ENCODE measurements around the gene ZACN. TPM values are rescaled to one million over a fixed set of nuclear protein-coding genes. Genes with fewer than 3 reads are reported as not detected.

ZACN gene
- total RNA-seq, 1 donor from 2014 or later = not detected

GRCh38 chr17:76088041-76088867, 9.3 kb downstream of the ZACN start:
- intact Hi-C loops (cut with DNase I) = no loop called here
- Histone ChIP-seq H3K9me3 (no peaks in the 10 kb centered on the region), H3K4me3 (no peak overlapping the region), H3K36me3 (peaks cover 98% of the 10 kb centered on the region), H3K27me3 (no peaks in the 10 kb centered on the region), H3K4me1 (no peaks in the 10 kb centered on the region), H3K27ac (no peak overlapping the region)
- no peak for TF ChIP-seq CTCF (IDR thresholded peaks at IDR 0.05)
- no peak for DNase-seq
- ATAC-seq = no peak

- Histone ChIP-seq H3K9me3 (no peaks in the 10 kb centered on the region), H3K27ac (no peak overlapping the region), H3K27me3 (no peaks in the 10 kb centered on the region), H3K36me3 (peaks cover 98% of the 10 kb centered on the region), H3K4me1 (no peaks in the 10 kb centered on the region), H3K4me3 (no peak overlapping the region)
- no peak for ATAC-seq
- intact Hi-C loops (cut with DNase I) = no loop called here
- no peak for TF ChIP-seq CTCF (IDR thresholded peaks at IDR 0.05)
- DNase-seq = no peak
These were observed 10.0 kb downstream of the ZACN start for GRCh38 chr17:76088868-76089576.

- no peaks in the 10 kb centered on the region for H3K9me3 ChIP-seq
- no peak for TF ChIP-seq CTCF (IDR thresholded peaks at IDR 0.05)
- H3K27me3 ChIP-seq = no peaks in the 10 kb centered on the region
- H3K4me3 ChIP-seq = no peak overlapping the region
- no peak for ATAC-seq
- intact Hi-C loops (cut with DNase I) = no loop called here
- H3K27ac ChIP-seq = no peak overlapping the region
- no peak for DNase-seq
- H3K36me3 ChIP-seq = peaks cover 98% of the 10 kb centered on the region
- H3K4me1 ChIP-seq = no peaks in the 10 kb centered on the region
These were observed 10.9 kb downstream of the ZACN start for GRCh38 chr17:76089680-76090516.

GRCh38 chr17:76090517-76091129, 11.6 kb downstream of the ZACN start:
- Histone ChIP-seq H3K4me3 (no peak overlapping the region), H3K9me3 (no peaks in the 10 kb centered on the region), H3K27ac (no peak overlapping the region), H3K4me1 (no peaks in the 10 kb centered on the region), H3K27me3 (no peaks in the 10 kb centered on the region), H3K36me3 (peaks cover 98% of the 10 kb centered on the region)
- ATAC-seq (no peak), DNase-seq (no peak)
- TF ChIP-seq CTCF (IDR thresholded peaks at IDR 0.05) = no peak
- intact Hi-C loops (cut with DNase I) = no loop called here

GRCh38 chr17:76091526-76092286, 12.7 kb downstream of the ZACN start:
- H3K27ac ChIP-seq = no peak overlapping the region
- ATAC-seq = no peak
- H3K36me3 ChIP-seq = peaks cover 98% of the 10 kb centered on the region

More at GRCh38 chr17:76091526-76092286, 12.7 kb downstream of the ZACN start:
- TF ChIP-seq CTCF (IDR thresholded peaks at IDR 0.05) = no peak
- intact Hi-C loops (cut with DNase I) = no loop called here
- no peak for DNase-seq
- Histone ChIP-seq H3K4me1 (no peaks in the 10 kb centered on the region), H3K9me3 (no peaks in the 10 kb centered on the region), H3K27me3 (no peaks in the 10 kb centered on the region), H3K4me3 (no peak overlapping the region)
